GM10248 (cell line): ENCODE data around the gene SETD2.

Source experiments
- CTCF ChIA-PET: fragments of 300-600 bp; sonication (Branson Sonifier 250); formaldehyde crosslinking; extraction: SDS; loops from one replicate; lab custom pipeline; 2021; ENCODE audit warnings: antibody characterized with exemption; lab: Yijun Ruan, JAX
- POLR2A ChIA-PET: fragments of 350-650 bp; sonication (Branson Sonifier 250); formaldehyde crosslinking; extraction: SDS; loops from one replicate; lab custom pipeline; 2020; ENCODE audit warnings: antibody characterized with exemption; lab: Yijun Ruan, JAX
- DNase-seq: peaks from one replicate; pipeline ENCODE4 v3.0.0; 2012; ENCODE audit errors: extremely low spot score
- CTCF ChIP-seq: IDR thresholded peaks from 2 replicates; pipeline ENCODE4 v1.5.1; 2012; ENCODE audit warnings: mild to moderate bottlenecking, low read depth; ENCODE audit errors: extremely low read depth, missing control alignments, control extremely low read depth

SETD2 gene

GRCh38 chr3:47019201-47019600 lies 144.7 kb downstream of the SETD2 start:
- ChIA-PET CTCF (interaction anchor here (0.6 to 2.0 kb wide), 3 partner anchors 8 to 145 kb away, joined by 3 to 7 read pairs (median 3); no protein-coding TSS in a partner anchor), POLR2A (no interaction called here)
- DNase-seq = peak; percentile 51
- no peak for TF ChIP-seq CTCF

GRCh38 chr3:47018269-47018611 lies 145.7 kb downstream of the SETD2 start:
- ChIA-PET POLR2A (no interaction called here), CTCF (interaction anchor here (1.3 to 2.3 kb wide), 4 partner anchors 23 to 146 kb away, joined by 3 to 5 read pairs (median 3); no protein-coding TSS in a partner anchor)
- no peak for TF ChIP-seq CTCF
- DNase-seq = no peak

- no peak for TF ChIP-seq CTCF
- CTCF ChIA-PET = interaction anchor here (0.7 to 2.3 kb wide), 7 partner anchors 10 to 404 kb away, joined by 3 to 5 read pairs (median 3); no protein-coding TSS in a partner anchor
- POLR2A ChIA-PET = no interaction called here
- no peak for DNase-seq
Measured at GRCh38 chr3:47017504-47018268, 146.2 kb downstream of the SETD2 start.

- peak; percentile 35 for DNase-seq
- TF ChIP-seq CTCF = no peak
- POLR2A ChIA-PET = no interaction called here
- CTCF ChIA-PET = interaction anchor here (0.8 to 2.3 kb wide), 5 partner anchors 24 to 404 kb away, joined by 3 to 5 read pairs (median 3); no protein-coding TSS in a partner anchor
Measured at GRCh38 chr3:47016934-47017435, 146.9 kb downstream of the SETD2 start.

- DNase-seq = no peak
- POLR2A ChIA-PET = no interaction called here
- no peak for TF ChIP-seq CTCF
- CTCF ChIA-PET = interaction anchor here (0.9 to 2.3 kb wide), 3 partner anchors 8 to 405 kb away, joined by 3 to 5 read pairs (median 3); no protein-coding TSS in a partner anchor
Measured at GRCh38 chr3:47016086-47016933, 147.6 kb downstream of the SETD2 start.

GRCh38 chr3:47015151-47015550 lies 148.8 kb downstream of the SETD2 start:
- POLR2A ChIA-PET = no interaction called here
- TF ChIP-seq CTCF = no peak
- DNase-seq = no peak
- CTCF ChIA-PET = interaction anchor here (0.9 to 1.5 kb wide), 2 partner anchors 10 to 20 kb away, joined by 3 read pairs; no protein-coding TSS in a partner anchor
